Measurements from ENCODE around the gene SLC44A3. TPM values are rescaled to one million over a fixed set of nuclear protein-coding genes. Genes with fewer than 3 reads are reported as not detected.

Gene SLC44A3
- total RNA-seq, 2 donors from 2014 or later: 17.8 to 32.9 TPM

GRCh38 chr1:94823116-94823515 is 3.0 kb downstream of the SLC44A3 start:
- intact Hi-C loops (cut with DNase I): no loop called here
- Histone ChIP-seq H3K4me3 (no peak overlapping the region), H3K27me3 (no peaks in the 10 kb centered on the region), H3K4me1 (peaks cover 39% of the 10 kb centered on the region), H3K36me3 (replicated peaks in 1 of 2; ENCODE audit: insufficient read depth in 1 of 2, low read depth in 2 of 2) (peaks cover 0 to 9% of the 10 kb centered on the region in 2 donors), H3K9me3 (no peaks in the 10 kb centered on the region), H3K27ac (peak overlapping the region; percentile 17 to 92 (median 90))
- DNase-seq: no peak
- 46 to 55% methylated on average over 3 of the region's 3 CpGs for WGBS, 2 donors
- no peak for ATAC-seq
- TF ChIP-seq CTCF (IDR thresholded peaks at IDR 0.05) (no peak), POLR2A (IDR thresholded peaks at IDR 0.05) (no peak)

GRCh38 chr1:94825936-94826335 is 5.8 kb downstream of the SLC44A3 start:
- DNase-seq (no peak), ATAC-seq (no peak)
- Histone ChIP-seq H3K9me3 (no peaks in the 10 kb centered on the region), H3K36me3 (replicated peaks in 1 of 2; ENCODE audit: insufficient read depth in 1 of 2, low read depth in 2 of 2) (peaks cover 0 to 13% of the 10 kb centered on the region in 2 donors), H3K27me3 (no peaks in the 10 kb centered on the region), H3K4me1 (peaks cover 21% of the 10 kb centered on the region), H3K4me3 (no peak overlapping the region), H3K27ac (no peak overlapping the region)
- intact Hi-C loops (cut with DNase I): no loop called here
- TF ChIP-seq POLR2A (IDR thresholded peaks at IDR 0.05): no peak
- TF ChIP-seq CTCF (IDR thresholded peaks at IDR 0.05): no peak
- whole genome bisulfite sequencing, 2 donors: 87 to 88% methylated on average over 2 of the region's 2 CpGs

GRCh38 chr1:94827434-94827833 is 7.3 kb downstream of the SLC44A3 start:
- peaks cover 0 to 13% of the 10 kb centered on the region in 2 donors for H3K36me3 ChIP-seq (replicated peaks in 1 of 2; ENCODE audit: insufficient read depth in 1 of 2, low read depth in 2 of 2)
- 88 to 95% methylated on average over 4 of the region's 4 CpGs for WGBS, 2 donors
- no peak overlapping the region for H3K27ac ChIP-seq
- H3K4me1 ChIP-seq: peaks cover 19% of the 10 kb centered on the region
- intact Hi-C loops (cut with DNase I): no loop called here
- DNase-seq (no peak), ATAC-seq (no peak)
- TF ChIP-seq CTCF (IDR thresholded peaks at IDR 0.05) (no peak), POLR2A (IDR thresholded peaks at IDR 0.05) (no peak)
- H3K4me3 ChIP-seq: no peak overlapping the region
- H3K27me3 ChIP-seq: no peaks in the 10 kb centered on the region
- H3K9me3 ChIP-seq: no peaks in the 10 kb centered on the region

- no peak overlapping the region for H3K27ac ChIP-seq
- no peak overlapping the region for H3K4me3 ChIP-seq
- peaks cover 11% of the 10 kb centered on the region for H3K4me1 ChIP-seq
- no peaks in the 10 kb centered on the region for H3K27me3 ChIP-seq
- ATAC-seq: no peak
- H3K9me3 ChIP-seq: no peaks in the 10 kb centered on the region
- DNase-seq: no peak
- intact Hi-C loops (cut with DNase I): no loop called here
- H3K36me3 ChIP-seq (replicated peaks in 1 of 2; ENCODE audit: insufficient read depth in 1 of 2, low read depth in 2 of 2): peaks cover 0 to 13% of the 10 kb centered on the region in 2 donors
- TF ChIP-seq POLR2A (IDR thresholded peaks at IDR 0.05) (no peak), CTCF (IDR thresholded peaks at IDR 0.05) (no peak)
Measured at GRCh38 chr1:94828251-94828650, 8.1 kb downstream of the SLC44A3 start.

- no peak for ATAC-seq
- H3K36me3 ChIP-seq (replicated peaks in 1 of 2; ENCODE audit: insufficient read depth in 1 of 2, low read depth in 2 of 2): peaks cover 0 to 6% of the 10 kb centered on the region in 2 donors
- intact Hi-C loops (cut with DNase I): no loop called here
Measured at GRCh38 chr1:94831641-94832040, 11.5 kb downstream of the SLC44A3 start.

More at GRCh38 chr1:94831641-94832040, 11.5 kb downstream of the SLC44A3 start:
- TF ChIP-seq CTCF (IDR thresholded peaks at IDR 0.05): no peak
- no peak for TF ChIP-seq POLR2A (IDR thresholded peaks at IDR 0.05)
- DNase-seq: no peak
- Histone ChIP-seq H3K27me3 (no peaks in the 10 kb centered on the region), H3K27ac (no peak overlapping the region), H3K4me1 (peaks cover 6% of the 10 kb centered on the region), H3K4me3 (no peak overlapping the region), H3K9me3 (no peaks in the 10 kb centered on the region)
- 77 to 98% methylated on average over 6 of the region's 6 CpGs for WGBS, 2 donors

Data from body of pancreas (tissue), 4 donors.